ENCODE measurements around the gene ECI2. TPM values are rescaled to one million over a fixed set of nuclear protein-coding genes. Genes with fewer than 3 reads are reported as not detected.

ECI2 gene
- total RNA-seq, 1 donor from 2014 or later, result 29.2 TPM

- no peaks in the 10 kb centered on the region for H3K4me1 Mint-ChIP-seq (ENCODE audit: low read depth)
- DNase-seq (ENCODE audit: low spot score), result no peak
- H3K4me3 Mint-ChIP-seq (ENCODE audit: unreplicated experiment), result no peak overlapping the region
- H3K27me3 Mint-ChIP-seq (ENCODE audit: low read depth), result no peaks in the 10 kb centered on the region
- peaks cover 21% of the 10 kb centered on the region for H3K36me3 Mint-ChIP-seq (ENCODE audit: low read depth)
- no peaks in the 10 kb centered on the region for H3K9me3 Mint-ChIP-seq (ENCODE audit: low read depth)
- H3K27ac Mint-ChIP-seq (ENCODE audit: unreplicated experiment), result no peak overlapping the region
- TF ChIP-seq, protein P1, sequence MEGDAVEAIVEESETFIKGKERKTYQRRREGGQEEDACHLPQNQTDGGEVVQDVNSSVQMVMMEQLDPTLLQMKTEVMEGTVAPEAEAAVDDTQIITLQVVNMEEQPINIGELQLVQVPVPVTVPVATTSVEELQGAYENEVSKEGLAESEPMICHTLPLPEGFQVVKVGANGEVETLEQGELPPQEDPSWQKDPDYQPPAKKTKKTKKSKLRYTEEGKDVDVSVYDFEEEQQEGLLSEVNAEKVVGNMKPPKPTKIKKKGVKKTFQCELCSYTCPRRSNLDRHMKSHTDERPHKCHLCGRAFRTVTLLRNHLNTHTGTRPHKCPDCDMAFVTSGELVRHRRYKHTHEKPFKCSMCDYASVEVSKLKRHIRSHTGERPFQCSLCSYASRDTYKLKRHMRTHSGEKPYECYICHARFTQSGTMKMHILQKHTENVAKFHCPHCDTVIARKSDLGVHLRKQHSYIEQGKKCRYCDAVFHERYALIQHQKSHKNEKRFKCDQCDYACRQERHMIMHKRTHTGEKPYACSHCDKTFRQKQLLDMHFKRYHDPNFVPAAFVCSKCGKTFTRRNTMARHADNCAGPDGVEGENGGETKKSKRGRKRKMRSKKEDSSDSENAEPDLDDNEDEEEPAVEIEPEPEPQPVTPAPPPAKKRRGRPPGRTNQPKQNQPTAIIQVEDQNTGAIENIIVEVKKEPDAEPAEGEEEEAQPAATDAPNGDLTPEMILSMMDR (IDR thresholded peaks at IDR 0.05), result no peak
These were observed 69.2 kb downstream of the ECI2 start for GRCh38 chr6:4066029-4066755.

Other genes with a start within 250 kb of the ECI2 start
- gene FAM217A, start 56.4 kb downstream of the ECI2 start, total RNA-seq, result not detected in 3 replicates

Measured in chondrocyte (in vitro differentiated cells).